ENCODE measurements around the gene ADAM10. TPM values are rescaled to one million over a fixed set of nuclear protein-coding genes. Genes with fewer than 3 reads are reported as not detected.

The ADAM10 gene
- total RNA-seq, 1 experiment from 2014 or later, result 159 TPM

GRCh38 chr15:58710701-58711100 lies 38.8 kb downstream of the ADAM10 start:
- Histone ChIP-seq H3K4me2 (ENCODE audit: insufficient read depth, insufficient read length, low read length) (no peak overlapping the region), H3T11ph (ENCODE audit: low read length) (no peak overlapping the region), H3K14ac (ENCODE audit: insufficient read depth, low read length) (no peak overlapping the region), H3K9ac (ENCODE audit: extremely low read depth, insufficient read length, low read length) (no peak overlapping the region), H3K56ac (ENCODE audit: insufficient read length, low read depth, low read length) (no peak overlapping the region), H4K8ac (replicated peaks; ENCODE audit: insufficient read length, low read depth, low read length) (no peak overlapping the region), H2AFZ (ENCODE audit: low read length) (no peak overlapping the region), H2BK20ac (ENCODE audit: low read depth, low read length, poor library complexity, severe bottlenecking) (no peak overlapping the region), H4K5ac (ENCODE audit: insufficient read length, low read depth, low read length) (no peak overlapping the region), H2BK5ac (ENCODE audit: insufficient read length, low read length) (no peak overlapping the region), H3K23ac (ENCODE audit: insufficient read length, low read depth, low read length) (no peak overlapping the region), H3K27me3 (ENCODE audit: insufficient read depth, low read length) (no peaks in the 10 kb centered on the region), H2BK120ac (ENCODE audit: low read depth, low read length, poor library complexity, severe bottlenecking) (no peak overlapping the region), H2BK12ac (ENCODE audit: insufficient read length, low read depth, low read length) (no peak overlapping the region), H3K4me1 (ENCODE audit: insufficient read depth, low read length) (no peaks in the 10 kb centered on the region), H3K4ac (ENCODE audit: low read depth, low read length) (no peak overlapping the region), H3K18ac (ENCODE audit: insufficient read length, low read depth, low read length) (no peak overlapping the region), H4K91ac (ENCODE audit: insufficient read length, low read depth, low read length) (no peak overlapping the region), H3K23me2 (ENCODE audit: insufficient read length, low read depth, low read length, poor library complexity, severe bottlenecking) (no peaks in the 10 kb centered on the region), H3K27ac (ENCODE audit: insufficient read length, low read depth, low read length) (no peak overlapping the region), H4K20me1 (ENCODE audit: control insufficient read depth, insufficient read depth, insufficient read length) (no peaks in the 10 kb centered on the region), H3K79me2 (ENCODE audit: insufficient read depth, low read length) (no peaks in the 10 kb centered on the region), H2BK15ac (ENCODE audit: low read depth, low read length) (no peak overlapping the region), H3K9me3 (ENCODE audit: control insufficient read depth, low read depth, low read length) (no peaks in the 10 kb centered on the region), H2AK5ac (ENCODE audit: insufficient read length, low read length) (no peak overlapping the region), H3K79me1 (ENCODE audit: insufficient read depth, low read depth, low read length, poor library complexity, severe bottlenecking) (peaks cover 4% of the 10 kb centered on the region)
- Mint-ChIP-seq H3K27ac (no peak overlapping the region), H3K4me1 (no peaks in the 10 kb centered on the region), H3K9me3 (no peaks in the 10 kb centered on the region), H3K27me3 (ENCODE audit: low read depth) (no peaks in the 10 kb centered on the region), H3K4me3 (no peak overlapping the region), H3K36me3 (ENCODE audit: insufficient read depth in 1 of 3, low read depth in 3 of 3) (peaks cover 5 to 22% (median 15%) of the 10 kb centered on the region in 3 experiments; a peak in 6 of 7 replicates)
- no peak for TF ChIP-seq CTCF (conservative IDR thresholded peaks at IDR 0.05)
- no peak for DNase-seq

Data from H9 (cell line).